ENCODE measurements around the gene PDE6A.

The PDE6A gene

GRCh38 chr5:149944666-149945065, at the start of gene PDE6A:
PDE6A (minus strand) TSS chr5:149944793; CDS start chr5:149944673, 120 bp downstream.
- no peak for DNase-seq (ENCODE audit: low spot score)

GRCh38 chr5:149993471-149993870, 48.9 kb upstream of the PDE6A start:
- DNase-seq (ENCODE audit: low spot score): no peak

- peak; percentile 86 for DNase-seq (ENCODE audit: low spot score)
Observed at GRCh38 chr5:149990518-149991376, 46.2 kb upstream of the PDE6A start.

- DNase-seq (ENCODE audit: low spot score): no peak
Observed at GRCh38 chr5:149988126-149988525, 43.5 kb upstream of the PDE6A start.

- no peak for DNase-seq (ENCODE audit: low spot score)
Observed at GRCh38 chr5:149982505-149982904, 37.9 kb upstream of the PDE6A start.

- DNase-seq (ENCODE audit: low spot score): no peak
Observed at GRCh38 chr5:149981206-149981605, 36.6 kb upstream of the PDE6A start.

- DNase-seq (ENCODE audit: low spot score): no peak
Observed at GRCh38 chr5:149979896-149980295, 35.3 kb upstream of the PDE6A start.

GRCh38 chr5:149975409-149975808, 30.8 kb upstream of the PDE6A start:
- DNase-seq (ENCODE audit: low spot score): no peak

- DNase-seq (ENCODE audit: low spot score): no peak
Observed at GRCh38 chr5:149969181-149969930, 24.8 kb upstream of the PDE6A start.

- DNase-seq (ENCODE audit: low spot score): no peak
Observed at GRCh38 chr5:149966946-149967345, 22.4 kb upstream of the PDE6A start.

- no peak for DNase-seq (ENCODE audit: low spot score)
Observed at GRCh38 chr5:149963729-149964128, 19.1 kb upstream of the PDE6A start.

- no peak for DNase-seq (ENCODE audit: low spot score)
Observed at GRCh38 chr5:149962601-149963300, 18.2 kb upstream of the PDE6A start.

GRCh38 chr5:149961957-149962409, 17.4 kb upstream of the PDE6A start:
- DNase-seq (ENCODE audit: low spot score): peak; percentile 48

- DNase-seq (ENCODE audit: low spot score): peak; percentile 19
Observed at GRCh38 chr5:149961186-149961685, 16.6 kb upstream of the PDE6A start.

- peak; percentile 97 for DNase-seq (ENCODE audit: low spot score)
Observed at GRCh38 chr5:149960272-149961185, 15.9 kb upstream of the PDE6A start, which contains the start of gene SLC26A2. SLC26A2 (plus strand) TSS chr5:149960758; CDS start chr5:149977653, 16,895 bp downstream.

GRCh38 chr5:149959406-149960236, 15.0 kb upstream of the PDE6A start:
- DNase-seq (ENCODE audit: low spot score): peak; percentile 81

- no peak for DNase-seq (ENCODE audit: low spot score)
Observed at GRCh38 chr5:149957855-149958254, 13.3 kb upstream of the PDE6A start.

GRCh38 chr5:149956685-149957084, 12.1 kb upstream of the PDE6A start:
- DNase-seq (ENCODE audit: low spot score): no peak

- no peak for DNase-seq (ENCODE audit: low spot score)
Observed at GRCh38 chr5:149954798-149955197, 10.2 kb upstream of the PDE6A start.
